ENCODE measurements around the gene ZNF787. TPM values are rescaled to one million over a fixed set of nuclear protein-coding genes. Genes with fewer than 3 reads are reported as not detected.

The ZNF787 gene
- polyA plus RNA-seq, 1 of the 3 experiments (the other 2 are of a cell fraction), result 16.0 TPM

DNA sequence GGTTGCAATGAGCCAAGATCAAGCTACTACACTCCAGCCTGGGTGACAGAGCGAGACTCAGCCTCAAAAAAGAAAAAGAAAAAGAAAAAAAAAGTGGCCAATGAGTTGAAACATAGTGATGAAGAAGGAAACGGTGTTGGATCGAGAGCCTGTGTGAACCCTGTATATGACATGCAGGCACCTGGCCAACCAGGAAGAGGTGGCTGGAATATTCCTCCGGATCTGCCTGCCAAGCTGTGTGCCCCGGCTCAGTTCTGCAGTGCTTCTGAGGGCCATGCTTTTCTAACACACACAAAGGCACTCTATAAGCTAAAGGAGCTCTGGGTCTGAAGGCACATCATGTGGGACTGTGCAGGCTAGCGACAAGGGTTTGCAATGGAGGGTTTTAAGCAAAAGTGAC lies 16.3 kb upstream of the ZNF787 start:
- no peak overlapping the region for H3K4me3 ChIP-seq (ENCODE audit: low read depth in 2 of 2, low read length in 1 of 2)
- H3K4me2 ChIP-seq, result no peak overlapping the region
- H3K27me3 ChIP-seq (ENCODE audit: insufficient read depth), result no peaks in the 10 kb centered on the region
- no peak for DNase-seq
- POLR2A ChIA-PET, result no interaction called here
- H3K27ac ChIP-seq (ENCODE audit: low read depth in 2 of 2, low read length in 1 of 2), result no peak overlapping the region
- H3K9ac ChIP-seq, result no peak overlapping the region
- H3K9me2 ChIP-seq, result no peaks in the 10 kb centered on the region
- 60% methylated on average over 6 of the region's 6 CpGs for WGBS (ENCODE audit: low lambda C conversion rate)
- no peak overlapping the region for H2AFZ ChIP-seq (ENCODE audit: low read depth)
- CTCF ChIA-PET, result interaction anchor here (1.4 kb wide), 1 partner anchor 71 kb away, joined by 5 read pairs; no protein-coding TSS in a partner anchor
- H4K20me1 ChIP-seq (ENCODE audit: insufficient read depth), result no peaks in the 10 kb centered on the region
- TF ChIP-seq MXI1 (IDR thresholded peaks at IDR 0.05; ENCODE audit: low read depth, low read length) (no peak), EZH2phosphoT487 (IDR thresholded peaks at IDR 0.05; ENCODE audit: borderline replicate concordance, low read depth) (no peak), YY1 (IDR thresholded peaks at IDR 0.05; ENCODE audit: low read depth) (no peak), CHD2 (IDR thresholded peaks at IDR 0.05; ENCODE audit: low read length, partially characterized antibody) (no peak), FOXJ3 (CRISPR knock-in tag; IDR thresholded peaks at IDR 0.05) (no peak), GATA2 (CRISPR knock-in tag; IDR thresholded peaks at IDR 0.05) (no peak), TCF12 (IDR thresholded peaks at IDR 0.05) (no peak), NRF1 (IDR thresholded peaks at IDR 0.05; ENCODE audit: low read depth, low read length) (no peak), ELF1 (IDR thresholded peaks at IDR 0.05) (no peak), NFIC (IDR thresholded peaks at IDR 0.05; ENCODE audit: borderline replicate concordance) (no peak), RAD21 (IDR thresholded peaks at IDR 0.05; ENCODE audit: low read length) (no peak), GABPA (IDR thresholded peaks at IDR 0.05; ENCODE audit: low read depth) (no peak)
- TF ChIP-seq, protein P1, sequence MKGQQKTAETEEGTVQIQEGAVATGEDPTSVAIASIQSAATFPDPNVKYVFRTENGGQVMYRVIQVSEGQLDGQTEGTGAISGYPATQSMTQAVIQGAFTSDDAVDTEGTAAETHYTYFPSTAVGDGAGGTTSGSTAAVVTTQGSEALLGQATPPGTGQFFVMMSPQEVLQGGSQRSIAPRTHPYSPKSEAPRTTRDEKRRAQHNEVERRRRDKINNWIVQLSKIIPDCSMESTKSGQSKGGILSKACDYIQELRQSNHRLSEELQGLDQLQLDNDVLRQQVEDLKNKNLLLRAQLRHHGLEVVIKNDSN (IDR thresholded peaks at IDR 0.05; ENCODE audit: borderline replicate concordance, low read depth), result no peak
- no peaks in the 10 kb centered on the region for H3K36me3 ChIP-seq (replicated peaks in 1 of 2; ENCODE audit: control insufficient read depth in 1 of 2, insufficient read depth in 2 of 2, low read length in 1 of 2)
- H3K4me1 ChIP-seq (ENCODE audit: control insufficient read depth in 1 of 2, insufficient read depth in 2 of 2, low read depth in 1 of 2, low read length in 1 of 2), result peaks cover 13 to 16% of the 10 kb centered on the region in 2 experiments
- no peaks in the 10 kb centered on the region for H3F3A ChIP-seq (replicated peaks; ENCODE audit: insufficient read depth)
- H3K9me3 ChIP-seq, result no peaks in the 10 kb centered on the region
- H3K79me2 ChIP-seq (ENCODE audit: insufficient read depth), result peaks cover 8% of the 10 kb centered on the region; the same call in 1 of the 2 replicates

DNA sequence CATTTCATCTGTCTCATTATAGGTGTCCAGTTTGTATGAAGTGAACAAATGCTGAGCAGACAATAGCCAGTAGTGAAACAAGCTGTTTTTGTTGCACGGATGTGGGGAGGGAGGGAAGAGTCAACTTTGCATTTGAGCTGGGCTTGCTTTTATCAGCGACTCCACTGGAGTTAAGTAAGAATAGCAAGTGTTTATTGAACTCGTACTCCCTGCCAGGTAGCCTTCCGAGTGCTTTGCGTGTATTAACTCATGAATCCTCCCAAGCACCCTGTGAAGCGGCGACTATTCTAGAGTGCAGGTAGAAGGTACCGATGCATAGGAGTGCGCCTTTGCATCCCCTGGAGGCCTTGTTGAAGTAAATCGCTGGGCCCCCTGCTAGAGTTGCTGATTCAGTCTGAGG lies 15.3 kb upstream of the ZNF787 start:
- Histone ChIP-seq H3K79me2 (ENCODE audit: insufficient read depth) (no peaks in the 10 kb centered on the region), H3F3A (replicated peaks; ENCODE audit: insufficient read depth) (no peaks in the 10 kb centered on the region), H3K27me3 (ENCODE audit: insufficient read depth) (no peaks in the 10 kb centered on the region), H3K4me2 (no peak overlapping the region), H3K27ac (ENCODE audit: low read depth in 2 of 2, low read length in 1 of 2) (no peak overlapping the region), H3K9me2 (no peaks in the 10 kb centered on the region), H3K9ac (no peak overlapping the region), H4K20me1 (ENCODE audit: insufficient read depth) (no peaks in the 10 kb centered on the region), H3K4me3 (ENCODE audit: low read depth in 2 of 2, low read length in 1 of 2) (no peak overlapping the region), H2AFZ (ENCODE audit: low read depth) (no peak overlapping the region), H3K4me1 (ENCODE audit: control insufficient read depth in 1 of 2, insufficient read depth in 2 of 2, low read depth in 1 of 2, low read length in 1 of 2) (peaks cover 7 to 16% of the 10 kb centered on the region in 2 experiments), H3K36me3 (replicated peaks in 1 of 2; ENCODE audit: control insufficient read depth in 1 of 2, insufficient read depth in 2 of 2, low read length in 1 of 2) (no peaks in the 10 kb centered on the region), H3K9me3 (no peaks in the 10 kb centered on the region)
- DNase-seq, result no peak
- CTCF ChIA-PET, result interaction anchor here (0.6 to 1.4 kb wide), 2 partner anchors 60 to 70 kb away, joined by 4 to 5 read pairs; no protein-coding TSS in a partner anchor
- WGBS (ENCODE audit: low lambda C conversion rate), result 92% methylated on average over 10 of the region's 10 CpGs
- POLR2A ChIA-PET, result no interaction called here
- TF ChIP-seq MEF2A (IDR thresholded peaks at IDR 0.05; ENCODE audit: borderline replicate concordance, low read depth), result no peak
- TF ChIP-seq, protein P2, sequence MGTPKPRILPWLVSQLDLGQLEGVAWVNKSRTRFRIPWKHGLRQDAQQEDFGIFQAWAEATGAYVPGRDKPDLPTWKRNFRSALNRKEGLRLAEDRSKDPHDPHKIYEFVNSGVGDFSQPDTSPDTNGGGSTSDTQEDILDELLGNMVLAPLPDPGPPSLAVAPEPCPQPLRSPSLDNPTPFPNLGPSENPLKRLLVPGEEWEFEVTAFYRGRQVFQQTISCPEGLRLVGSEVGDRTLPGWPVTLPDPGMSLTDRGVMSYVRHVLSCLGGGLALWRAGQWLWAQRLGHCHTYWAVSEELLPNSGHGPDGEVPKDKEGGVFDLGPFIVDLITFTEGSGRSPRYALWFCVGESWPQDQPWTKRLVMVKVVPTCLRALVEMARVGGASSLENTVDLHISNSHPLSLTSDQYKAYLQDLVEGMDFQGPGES (IDR thresholded peaks at IDR 0.05; ENCODE audit: low read depth, low read length), result no peak
- no peak for TF ChIP-seq GABPA (IDR thresholded peaks at IDR 0.05; ENCODE audit: low read depth)
- TF ChIP-seq, protein P3, sequence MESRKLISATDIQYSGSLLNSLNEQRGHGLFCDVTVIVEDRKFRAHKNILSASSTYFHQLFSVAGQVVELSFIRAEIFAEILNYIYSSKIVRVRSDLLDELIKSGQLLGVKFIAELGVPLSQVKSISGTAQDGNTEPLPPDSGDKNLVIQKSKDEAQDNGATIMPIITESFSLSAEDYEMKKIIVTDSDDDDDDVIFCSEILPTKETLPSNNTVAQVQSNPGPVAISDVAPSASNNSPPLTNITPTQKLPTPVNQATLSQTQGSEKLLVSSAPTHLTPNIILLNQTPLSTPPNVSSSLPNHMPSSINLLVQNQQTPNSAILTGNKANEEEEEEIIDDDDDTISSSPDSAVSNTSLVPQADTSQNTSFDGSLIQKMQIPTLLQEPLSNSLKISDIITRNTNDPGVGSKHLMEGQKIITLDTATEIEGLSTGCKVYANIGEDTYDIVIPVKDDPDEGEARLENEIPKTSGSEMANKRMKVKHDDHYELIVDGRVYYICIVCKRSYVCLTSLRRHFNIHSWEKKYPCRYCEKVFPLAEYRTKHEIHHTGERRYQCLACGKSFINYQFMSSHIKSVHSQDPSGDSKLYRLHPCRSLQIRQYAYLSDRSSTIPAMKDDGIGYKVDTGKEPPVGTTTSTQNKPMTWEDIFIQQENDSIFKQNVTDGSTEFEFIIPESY (IDR thresholded peaks at IDR 0.05; ENCODE audit: borderline replicate concordance, low read depth), result no peak
- TF ChIP-seq TEAD4 (IDR thresholded peaks at IDR 0.05; ENCODE audit: borderline replicate concordance, insufficient read depth), result no peak
- TF ChIP-seq EZH2phosphoT487 (IDR thresholded peaks at IDR 0.05; ENCODE audit: borderline replicate concordance, low read depth), result no peak
- no peak for TF ChIP-seq RFX5 (IDR thresholded peaks at IDR 0.05; ENCODE audit: low read length)
- TF ChIP-seq, protein P4, sequence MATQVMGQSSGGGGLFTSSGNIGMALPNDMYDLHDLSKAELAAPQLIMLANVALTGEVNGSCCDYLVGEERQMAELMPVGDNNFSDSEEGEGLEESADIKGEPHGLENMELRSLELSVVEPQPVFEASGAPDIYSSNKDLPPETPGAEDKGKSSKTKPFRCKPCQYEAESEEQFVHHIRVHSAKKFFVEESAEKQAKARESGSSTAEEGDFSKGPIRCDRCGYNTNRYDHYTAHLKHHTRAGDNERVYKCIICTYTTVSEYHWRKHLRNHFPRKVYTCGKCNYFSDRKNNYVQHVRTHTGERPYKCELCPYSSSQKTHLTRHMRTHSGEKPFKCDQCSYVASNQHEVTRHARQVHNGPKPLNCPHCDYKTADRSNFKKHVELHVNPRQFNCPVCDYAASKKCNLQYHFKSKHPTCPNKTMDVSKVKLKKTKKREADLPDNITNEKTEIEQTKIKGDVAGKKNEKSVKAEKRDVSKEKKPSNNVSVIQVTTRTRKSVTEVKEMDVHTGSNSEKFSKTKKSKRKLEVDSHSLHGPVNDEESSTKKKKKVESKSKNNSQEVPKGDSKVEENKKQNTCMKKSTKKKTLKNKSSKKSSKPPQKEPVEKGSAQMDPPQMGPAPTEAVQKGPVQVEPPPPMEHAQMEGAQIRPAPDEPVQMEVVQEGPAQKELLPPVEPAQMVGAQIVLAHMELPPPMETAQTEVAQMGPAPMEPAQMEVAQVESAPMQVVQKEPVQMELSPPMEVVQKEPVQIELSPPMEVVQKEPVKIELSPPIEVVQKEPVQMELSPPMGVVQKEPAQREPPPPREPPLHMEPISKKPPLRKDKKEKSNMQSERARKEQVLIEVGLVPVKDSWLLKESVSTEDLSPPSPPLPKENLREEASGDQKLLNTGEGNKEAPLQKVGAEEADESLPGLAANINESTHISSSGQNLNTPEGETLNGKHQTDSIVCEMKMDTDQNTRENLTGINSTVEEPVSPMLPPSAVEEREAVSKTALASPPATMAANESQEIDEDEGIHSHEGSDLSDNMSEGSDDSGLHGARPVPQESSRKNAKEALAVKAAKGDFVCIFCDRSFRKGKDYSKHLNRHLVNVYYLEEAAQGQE (IDR thresholded peaks at IDR 0.05; ENCODE audit: low read depth, low read length), result no peak
- TF ChIP-seq, protein P5, sequence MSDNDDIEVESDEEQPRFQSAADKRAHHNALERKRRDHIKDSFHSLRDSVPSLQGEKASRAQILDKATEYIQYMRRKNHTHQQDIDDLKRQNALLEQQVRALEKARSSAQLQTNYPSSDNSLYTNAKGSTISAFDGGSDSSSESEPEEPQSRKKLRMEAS (IDR thresholded peaks at IDR 0.05; ENCODE audit: low read depth), result no peak
- no peak for TF ChIP-seq TAF1 (IDR thresholded peaks at IDR 0.05; ENCODE audit: borderline replicate concordance, low read depth, low read length)
- no peak for TF ChIP-seq RXRA (IDR thresholded peaks at IDR 0.05; ENCODE audit: borderline replicate concordance, low read depth)
- TF ChIP-seq MXI1 (IDR thresholded peaks at IDR 0.05; ENCODE audit: low read depth, low read length), result no peak

Measured in SK-N-SH (cell line).